Measurements from ENCODE around the gene ALG3. TPM values are rescaled to one million over a fixed set of nuclear protein-coding genes. Genes with fewer than 3 reads are reported as not detected.
"Not testable (repeated sequence)": the region's sequence is repeated elsewhere in the genome, so short reads cannot be mapped to it uniquely, and the experiment has no call there.

ALG3 gene
- total RNA-seq, 2 experiments from 2014 or later: 45.3 to 60.2 TPM

DNA sequence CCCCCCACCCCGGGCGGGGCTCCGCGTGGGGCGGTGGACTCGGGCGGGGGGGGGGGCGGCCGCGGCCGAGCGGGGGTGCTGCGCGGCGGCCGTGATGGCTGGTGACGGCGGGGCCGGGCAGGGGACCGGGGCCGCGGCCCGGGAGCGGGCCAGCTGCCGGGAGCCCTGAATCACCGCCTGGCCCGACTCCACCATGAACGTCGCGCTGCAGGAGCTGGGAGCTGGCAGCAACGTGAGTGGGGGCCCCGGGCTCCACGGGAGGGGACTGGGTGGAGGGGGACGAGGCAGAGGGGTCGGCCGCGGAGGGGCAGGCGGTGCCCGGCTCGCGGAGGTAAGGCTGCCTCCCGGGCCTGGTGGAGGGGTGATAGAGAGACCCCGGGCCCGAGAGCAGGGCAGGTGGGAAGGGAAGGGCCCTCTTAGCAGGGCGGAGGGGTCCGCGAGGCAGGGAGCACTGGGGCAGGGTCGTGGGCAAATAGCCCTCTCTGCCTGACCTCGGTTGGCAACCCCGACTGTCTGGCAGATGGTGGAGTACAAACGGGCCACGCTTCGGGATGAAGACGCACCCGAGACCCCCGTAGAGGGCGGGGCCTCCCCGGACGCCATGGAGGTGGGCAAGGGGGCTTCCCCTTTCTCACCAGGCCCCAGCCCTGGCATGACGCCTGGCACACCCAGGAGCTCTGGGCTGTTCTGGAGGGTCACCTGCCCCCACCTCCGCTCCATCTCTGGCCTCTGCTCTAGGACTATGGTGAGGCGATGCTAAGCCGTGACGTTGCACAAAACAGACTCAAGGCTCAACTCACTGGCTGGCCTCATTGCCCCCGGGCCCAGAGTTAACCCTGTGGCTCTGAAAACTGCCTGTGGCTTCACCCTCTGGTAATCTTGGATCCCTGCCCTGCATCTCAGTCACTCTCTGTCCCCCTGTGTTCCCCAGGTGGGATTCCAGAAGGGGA, 27.5 kb upstream of the ALG3 start, which contains the start of gene ECE2:
TSS of gene ECE2 (plus strand) at position 62 of the 950 bp plus-strand sequence. CDS start at position 194, 132 bp downstream.
- Histone ChIP-seq H3K4me1 (ENCODE audit: insufficient read depth, low read length, poor library complexity, severe bottlenecking) (no peaks in the 10 kb centered on the region), H4K20me1 (ENCODE audit: insufficient read depth, low read length) (no peaks in the 10 kb centered on the region), H3K4me2 (ENCODE audit: low read length) (no peak within 1 kb of the TSS), H2AFZ (ENCODE audit: low read length) (no peak within 1 kb of the TSS), H3K36me3 (ENCODE audit: insufficient read depth, low read length) (no peaks in the 10 kb centered on the region), H3K4me3 (ENCODE audit: low read depth, low read length, poor library complexity, severe bottlenecking) (no peak within 1 kb of the TSS), H3K79me2 (ENCODE audit: insufficient read depth, low read depth, low read length) (no peaks in the 10 kb centered on the region), H3K9me2 (ENCODE audit: insufficient read depth, low read length) (no peaks in the 10 kb centered on the region), H3K9me3 (ENCODE audit: low read length) (no peaks in the 10 kb centered on the region), H3K27ac (ENCODE audit: low read depth, low read length, poor library complexity, severe bottlenecking) (no peak within 1 kb of the TSS)
- no TSS peak for BruUV-seq (replicated peaks)
- TF ChIP-seq EZH2phosphoT487 (IDR thresholded peaks at IDR 0.05; ENCODE audit: borderline replicate concordance, low read depth, low read length): no peak
- TF ChIP-seq, protein P1, sequence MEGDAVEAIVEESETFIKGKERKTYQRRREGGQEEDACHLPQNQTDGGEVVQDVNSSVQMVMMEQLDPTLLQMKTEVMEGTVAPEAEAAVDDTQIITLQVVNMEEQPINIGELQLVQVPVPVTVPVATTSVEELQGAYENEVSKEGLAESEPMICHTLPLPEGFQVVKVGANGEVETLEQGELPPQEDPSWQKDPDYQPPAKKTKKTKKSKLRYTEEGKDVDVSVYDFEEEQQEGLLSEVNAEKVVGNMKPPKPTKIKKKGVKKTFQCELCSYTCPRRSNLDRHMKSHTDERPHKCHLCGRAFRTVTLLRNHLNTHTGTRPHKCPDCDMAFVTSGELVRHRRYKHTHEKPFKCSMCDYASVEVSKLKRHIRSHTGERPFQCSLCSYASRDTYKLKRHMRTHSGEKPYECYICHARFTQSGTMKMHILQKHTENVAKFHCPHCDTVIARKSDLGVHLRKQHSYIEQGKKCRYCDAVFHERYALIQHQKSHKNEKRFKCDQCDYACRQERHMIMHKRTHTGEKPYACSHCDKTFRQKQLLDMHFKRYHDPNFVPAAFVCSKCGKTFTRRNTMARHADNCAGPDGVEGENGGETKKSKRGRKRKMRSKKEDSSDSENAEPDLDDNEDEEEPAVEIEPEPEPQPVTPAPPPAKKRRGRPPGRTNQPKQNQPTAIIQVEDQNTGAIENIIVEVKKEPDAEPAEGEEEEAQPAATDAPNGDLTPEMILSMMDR (conservative IDR thresholded peaks at IDR 0.05; ENCODE audit: low read length): no peak
- DNase-seq (ENCODE audit: low spot score): no peak
- ChIA-PET CTCF (ENCODE audit: unreplicated experiment) (no interaction called here), POLR2A (no interaction called here)
- intact Hi-C loops (cut with micrococcal nuclease; ENCODE audit: unreplicated experiment): no loop called here

DNA sequence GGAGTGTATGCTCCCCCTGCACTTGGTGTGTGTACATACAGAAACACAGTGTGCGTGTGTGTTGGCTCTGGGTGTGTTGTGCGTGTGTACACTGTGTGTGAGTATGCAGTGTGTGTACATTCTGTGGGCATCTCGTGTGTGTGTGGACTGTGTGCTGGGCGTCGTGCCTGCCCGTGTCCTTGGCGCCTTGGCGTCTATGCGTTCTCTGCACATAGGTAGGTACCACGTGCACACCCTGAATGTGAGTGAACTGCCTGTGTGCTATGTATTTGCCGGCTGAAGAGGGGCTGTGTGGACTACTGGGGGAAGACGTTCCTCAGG, 26.6 kb upstream of the ALG3 start:
- no TSS peak for BruUV-seq (replicated peaks)
- Histone ChIP-seq H3K9me2 (ENCODE audit: insufficient read depth, low read length) (no peaks in the 10 kb centered on the region), H3K4me2 (ENCODE audit: low read length) (no peak overlapping the region), H2AFZ (ENCODE audit: low read length) (no peak overlapping the region), H3K79me2 (ENCODE audit: insufficient read depth, low read depth, low read length) (no peaks in the 10 kb centered on the region), H3K9me3 (ENCODE audit: low read length) (no peaks in the 10 kb centered on the region), H4K20me1 (ENCODE audit: insufficient read depth, low read length) (no peaks in the 10 kb centered on the region), H3K4me1 (ENCODE audit: insufficient read depth, low read length, poor library complexity, severe bottlenecking) (no peaks in the 10 kb centered on the region), H3K36me3 (ENCODE audit: insufficient read depth, low read length) (no peaks in the 10 kb centered on the region), H3K27ac (ENCODE audit: low read depth, low read length, poor library complexity, severe bottlenecking) (no peak overlapping the region), H3K4me3 (ENCODE audit: low read depth, low read length, poor library complexity, severe bottlenecking) (no peak overlapping the region)
- DNase-seq (ENCODE audit: low spot score): no peak
- ChIA-PET POLR2A (no interaction called here), CTCF (ENCODE audit: unreplicated experiment) (no interaction called here)
- no peak for TF ChIP-seq EZH2phosphoT487 (IDR thresholded peaks at IDR 0.05; ENCODE audit: borderline replicate concordance, low read depth, low read length)
- TF ChIP-seq, protein P1 (conservative IDR thresholded peaks at IDR 0.05; ENCODE audit: low read length): no peak
- intact Hi-C loops (cut with micrococcal nuclease; ENCODE audit: unreplicated experiment): no loop called here

DNA sequence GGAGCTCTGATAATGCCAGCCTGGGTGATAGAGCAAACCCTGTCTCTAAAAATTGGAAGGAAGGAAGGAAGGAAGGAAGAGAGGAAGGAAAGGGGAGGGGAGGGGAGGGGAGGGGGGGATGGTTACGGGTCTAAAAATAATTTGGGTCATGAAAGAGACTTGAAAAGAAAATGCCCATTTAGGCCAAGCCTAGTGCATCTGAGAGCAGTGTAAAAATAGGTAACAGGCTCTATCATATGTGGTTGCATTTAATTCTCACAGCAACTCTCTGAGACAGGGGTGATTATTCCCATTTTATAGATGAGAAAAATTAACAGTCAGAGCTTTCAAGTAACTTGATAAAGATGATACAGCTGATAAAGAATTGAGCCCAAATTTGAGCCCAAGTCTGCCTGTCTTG, 23.5 kb upstream of the ALG3 start:
- ChIA-PET POLR2A (interaction anchor here (0.6 to 0.7 kb wide), 2 partner anchors 86 to 312 kb away, joined by 4 read pairs; partner anchors contain the start of gene ABCF3), CTCF (ENCODE audit: unreplicated experiment) (no interaction called here)
- no peaks in the 10 kb centered on the region for H3K36me3 ChIP-seq (ENCODE audit: insufficient read depth, low read length)
- no peaks in the 10 kb centered on the region for H3K9me2 ChIP-seq (ENCODE audit: insufficient read depth, low read length)
- no peak overlapping the region for H2AFZ ChIP-seq (ENCODE audit: low read length)
- no peaks in the 10 kb centered on the region for H3K9me3 ChIP-seq (ENCODE audit: low read length)
- DNase-seq (ENCODE audit: low spot score): no peak
- no TSS peak for BruUV-seq (replicated peaks)
- no peaks in the 10 kb centered on the region for H4K20me1 ChIP-seq (ENCODE audit: insufficient read depth, low read length)
- no peak overlapping the region for H3K4me2 ChIP-seq (ENCODE audit: low read length)
- no peak overlapping the region for H3K27ac ChIP-seq (ENCODE audit: low read depth, low read length, poor library complexity, severe bottlenecking)
- intact Hi-C loops (cut with micrococcal nuclease; ENCODE audit: unreplicated experiment): no loop called here
- TF ChIP-seq EZH2phosphoT487 (IDR thresholded peaks at IDR 0.05; ENCODE audit: borderline replicate concordance, low read depth, low read length): no peak
- TF ChIP-seq, protein P1 (conservative IDR thresholded peaks at IDR 0.05; ENCODE audit: low read length): no peak
- H3K4me3 ChIP-seq (ENCODE audit: low read depth, low read length, poor library complexity, severe bottlenecking): no peak overlapping the region
- H3K4me1 ChIP-seq (ENCODE audit: insufficient read depth, low read length, poor library complexity, severe bottlenecking): no peaks in the 10 kb centered on the region
- no peaks in the 10 kb centered on the region for H3K79me2 ChIP-seq (ENCODE audit: insufficient read depth, low read depth, low read length)

DNA sequence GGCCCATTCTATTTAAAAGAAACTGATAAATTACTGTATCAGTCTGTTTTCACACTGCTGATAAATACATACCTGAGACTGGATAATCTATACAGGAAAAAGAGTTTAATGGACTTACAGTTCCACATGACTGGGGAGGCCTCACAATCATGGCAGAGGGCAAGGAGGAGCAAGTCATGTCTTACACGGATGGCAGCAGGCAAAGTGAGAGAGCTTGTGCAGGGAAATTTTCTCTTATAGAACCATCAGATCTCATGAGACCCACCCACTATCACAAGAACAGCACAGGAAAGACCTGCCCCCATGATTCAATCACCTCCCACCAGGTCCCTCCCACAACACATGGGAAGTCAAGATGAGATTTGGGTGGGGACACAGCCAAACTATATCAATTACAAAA, 18.5 kb upstream of the ALG3 start:
- intact Hi-C loops (cut with micrococcal nuclease; ENCODE audit: unreplicated experiment); H2AFZ ChIP-seq (ENCODE audit: low read length); H3K4me2 ChIP-seq (ENCODE audit: low read length); H3K4me3 ChIP-seq (ENCODE audit: low read depth, low read length, poor library complexity, severe bottlenecking); H3K36me3 ChIP-seq (ENCODE audit: insufficient read depth, low read length); CTCF ChIA-PET (ENCODE audit: unreplicated experiment); BruUV-seq (replicated peaks); H4K20me1 ChIP-seq (ENCODE audit: insufficient read depth, low read length); POLR2A ChIA-PET; DNase-seq (ENCODE audit: low spot score); H3K9me3 ChIP-seq (ENCODE audit: low read length); H3K27ac ChIP-seq (ENCODE audit: low read depth, low read length, poor library complexity, severe bottlenecking); H3K9me2 ChIP-seq (ENCODE audit: insufficient read depth, low read length); H3K79me2 ChIP-seq (ENCODE audit: insufficient read depth, low read depth, low read length); H3K4me1 ChIP-seq (ENCODE audit: insufficient read depth, low read length, poor library complexity, severe bottlenecking): not testable (repeated sequence)

All from OCI-LY7 (cell line).